Testis (tissue), 2 donors: ENCODE measurements around the gene SLC25A33.

ENCODE experiments used
- POLR2A ChIP-seq: fragments of 450-650 bp; IDR thresholded peaks from one replicate; pipeline ENCODE4 v1.6.1; 2017; ENCODE audit warnings: antibody characterized with exemption, mild to moderate bottlenecking, moderate library complexity
- TF ChIP-seq, protein P1 (sequence below), 3 experiments: fragments of 450-650 bp in 2 of 3; fragments of 200-600 bp in 1 of 3; sonication (generic) in 1 of 3; IDR thresholded peaks; one replicate each; pipeline ENCODE4 v1.5.1; 2016 to 2019; ENCODE audit warnings: antibody characterized with exemption in 3 of 3, mild to moderate bottlenecking in 2 of 3, moderate library complexity in 1 of 3

DNA sequence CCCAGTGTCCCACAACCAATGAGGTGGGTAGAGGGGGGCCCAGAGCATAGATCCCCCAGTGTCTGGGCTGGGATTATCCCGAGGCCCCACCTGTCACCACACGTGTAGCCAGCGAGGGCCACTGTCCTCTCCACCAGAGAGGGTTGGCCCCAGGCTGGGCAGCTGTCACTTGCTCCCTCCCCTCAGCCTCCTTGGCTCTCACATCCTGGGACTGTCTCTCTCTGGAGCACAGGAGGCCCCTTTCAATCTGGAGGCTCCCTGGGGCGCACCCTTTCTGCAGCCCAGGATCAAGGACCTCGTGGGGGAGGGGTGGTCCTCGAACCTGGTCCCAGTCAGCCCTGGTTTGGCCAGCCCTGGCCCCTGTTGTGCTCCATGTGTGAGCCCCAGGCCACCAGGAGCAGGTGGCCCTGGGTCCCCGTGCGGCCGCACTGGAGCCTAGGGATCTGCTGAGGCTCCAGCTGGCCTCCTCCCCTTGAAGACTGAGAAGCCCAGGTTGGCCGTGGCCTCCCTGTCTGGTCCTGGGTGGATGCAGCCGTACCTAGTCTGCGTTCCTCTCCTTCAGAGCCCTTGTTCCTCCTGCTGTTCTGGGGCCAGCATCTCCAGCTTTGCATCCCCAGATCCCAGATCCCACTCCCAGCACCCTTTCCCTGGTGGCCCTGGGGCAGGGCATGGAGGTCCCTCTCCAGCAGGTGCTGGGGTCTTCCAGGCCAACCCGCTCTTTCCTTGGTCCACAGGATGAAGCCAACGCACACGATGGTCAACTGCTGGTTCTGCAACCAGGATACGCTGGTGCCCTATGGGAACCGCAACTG lies 56.1 kb downstream of the SLC25A33 start:
- TF ChIP-seq, protein P1, sequence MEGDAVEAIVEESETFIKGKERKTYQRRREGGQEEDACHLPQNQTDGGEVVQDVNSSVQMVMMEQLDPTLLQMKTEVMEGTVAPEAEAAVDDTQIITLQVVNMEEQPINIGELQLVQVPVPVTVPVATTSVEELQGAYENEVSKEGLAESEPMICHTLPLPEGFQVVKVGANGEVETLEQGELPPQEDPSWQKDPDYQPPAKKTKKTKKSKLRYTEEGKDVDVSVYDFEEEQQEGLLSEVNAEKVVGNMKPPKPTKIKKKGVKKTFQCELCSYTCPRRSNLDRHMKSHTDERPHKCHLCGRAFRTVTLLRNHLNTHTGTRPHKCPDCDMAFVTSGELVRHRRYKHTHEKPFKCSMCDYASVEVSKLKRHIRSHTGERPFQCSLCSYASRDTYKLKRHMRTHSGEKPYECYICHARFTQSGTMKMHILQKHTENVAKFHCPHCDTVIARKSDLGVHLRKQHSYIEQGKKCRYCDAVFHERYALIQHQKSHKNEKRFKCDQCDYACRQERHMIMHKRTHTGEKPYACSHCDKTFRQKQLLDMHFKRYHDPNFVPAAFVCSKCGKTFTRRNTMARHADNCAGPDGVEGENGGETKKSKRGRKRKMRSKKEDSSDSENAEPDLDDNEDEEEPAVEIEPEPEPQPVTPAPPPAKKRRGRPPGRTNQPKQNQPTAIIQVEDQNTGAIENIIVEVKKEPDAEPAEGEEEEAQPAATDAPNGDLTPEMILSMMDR (IDR thresholded peaks at IDR 0.05) = no peak
- TF ChIP-seq POLR2A = no peak
